NCI-H748 treated with DMSO at 0.1 percent for 48 hours (cell line): ENCODE measurements around the gene MYH14.

Experiments
- DNase-seq: peaks from one replicate; lab custom pipeline; 2025; lab: John Stamatoyannopoulos, UW

MYH14 gene

GRCh38 chr19:50203281-50204080 lies at the start of gene MYH14:
TSS of gene MYH14 (plus strand) at chr19:50203622. CDS start at chr19:50210366, 6,744 bp downstream.
- peak; percentile 87 for DNase-seq

GRCh38 chr19:50154529-50154928 lies 48.9 kb upstream of the MYH14 start:
- DNase-seq = no peak

GRCh38 chr19:50155520-50156109 lies 47.8 kb upstream of the MYH14 start:
- no peak for DNase-seq

GRCh38 chr19:50158577-50158976 lies 44.8 kb upstream of the MYH14 start:
- no peak for DNase-seq

GRCh38 chr19:50159078-50159477 lies 44.3 kb upstream of the MYH14 start:
- DNase-seq = no peak

GRCh38 chr19:50162988-50163387 lies 40.4 kb upstream of the MYH14 start, which contains the start of gene IZUMO2:
TSS of gene IZUMO2 (minus strand) at chr19:50163281. CDS start at chr19:50163194, 87 bp downstream.
- no peak for DNase-seq

- DNase-seq = no peak
Measured at GRCh38 chr19:50167314-50167721, 36.1 kb upstream of the MYH14 start.

GRCh38 chr19:50171752-50172151 lies 31.7 kb upstream of the MYH14 start:
- no peak for DNase-seq

GRCh38 chr19:50172726-50173125 lies 30.7 kb upstream of the MYH14 start:
- DNase-seq = no peak

GRCh38 chr19:50173127-50173526 lies 30.3 kb upstream of the MYH14 start:
- no peak for DNase-seq

GRCh38 chr19:50174100-50174793 lies 29.2 kb upstream of the MYH14 start:
- DNase-seq = no peak

GRCh38 chr19:50175924-50176323 lies 27.5 kb upstream of the MYH14 start:
- no peak for DNase-seq

- no peak for DNase-seq
Measured at GRCh38 chr19:50176775-50177174, 26.6 kb upstream of the MYH14 start.

- DNase-seq = no peak
Measured at GRCh38 chr19:50178320-50178719, 25.1 kb upstream of the MYH14 start.

- DNase-seq = no peak
Measured at GRCh38 chr19:50178859-50179537, 24.4 kb upstream of the MYH14 start.

- no peak for DNase-seq
Measured at GRCh38 chr19:50181121-50181520, 22.3 kb upstream of the MYH14 start.

GRCh38 chr19:50184196-50184595 lies 19.2 kb upstream of the MYH14 start:
- DNase-seq = peak; percentile 13

- no peak for DNase-seq
Measured at GRCh38 chr19:50187937-50188336, 15.5 kb upstream of the MYH14 start.

GRCh38 chr19:50189331-50189730 lies 14.1 kb upstream of the MYH14 start:
- DNase-seq = no peak

GRCh38 chr19:50190439-50190891 lies 13.0 kb upstream of the MYH14 start:
- no peak for DNase-seq

- peak; percentile 7 for DNase-seq
Measured at GRCh38 chr19:50191216-50191615, 12.2 kb upstream of the MYH14 start.
